HK-2 (cell line): ENCODE data around the gene BCL7B.
"Not testable (repeated sequence)": the region's sequence is repeated elsewhere in the genome, so short reads cannot be mapped to it uniquely, and the experiment has no call there.

Experiments
- DNase-seq: peaks from one replicate; pipeline ENCODE4 v3.0.0-alpha.2; 2018; ENCODE audit not compliant: unreplicated experiment

Gene BCL7B

DNA sequence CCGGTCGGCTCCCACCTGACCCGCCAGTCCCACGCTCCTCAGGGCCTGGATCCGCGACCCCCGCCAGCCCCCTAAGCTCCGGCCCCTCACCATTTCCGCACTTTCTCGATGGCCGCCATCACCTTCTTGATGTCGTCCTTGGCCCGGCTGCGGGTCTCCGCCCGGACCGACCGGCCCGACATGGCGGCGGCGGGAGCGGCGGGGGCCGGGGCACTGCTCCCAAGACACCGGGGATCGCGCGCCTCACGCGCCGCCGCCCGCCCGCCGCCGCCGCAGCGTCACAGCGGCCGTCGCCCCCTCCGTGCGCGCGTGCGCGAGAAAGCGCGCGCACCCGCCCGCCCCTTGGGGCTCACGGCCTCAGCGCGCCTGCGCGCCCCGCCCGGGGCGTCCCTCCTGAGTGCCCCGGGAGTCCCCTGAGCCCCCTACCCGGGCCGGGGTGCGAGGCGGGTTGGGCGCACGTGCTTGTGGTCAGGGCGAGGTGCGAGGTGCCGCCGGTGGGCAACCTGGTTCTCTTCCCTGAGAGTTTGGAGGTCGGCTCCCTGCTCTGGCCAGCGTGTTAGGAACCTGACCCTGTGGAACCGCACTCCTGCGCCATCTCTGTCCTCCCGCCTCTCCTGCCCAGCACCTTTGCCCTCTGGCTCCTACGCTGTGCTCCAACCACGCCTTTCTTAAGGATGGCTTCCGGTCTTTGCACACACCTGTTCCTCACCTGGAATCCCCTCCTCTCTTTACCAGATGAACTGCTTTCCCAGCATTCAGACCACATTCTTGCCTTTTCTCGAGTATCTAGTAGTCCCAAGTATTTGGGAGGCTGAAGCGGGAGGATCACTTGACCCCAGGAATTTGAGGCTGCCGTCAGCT is at the start of gene BCL7B:
TSS of gene BCL7B (minus strand) at position 294 of the 861 bp plus-strand sequence. CDS start at position 182, 112 bp downstream.
- peak; percentile 62 for DNase-seq

DNA sequence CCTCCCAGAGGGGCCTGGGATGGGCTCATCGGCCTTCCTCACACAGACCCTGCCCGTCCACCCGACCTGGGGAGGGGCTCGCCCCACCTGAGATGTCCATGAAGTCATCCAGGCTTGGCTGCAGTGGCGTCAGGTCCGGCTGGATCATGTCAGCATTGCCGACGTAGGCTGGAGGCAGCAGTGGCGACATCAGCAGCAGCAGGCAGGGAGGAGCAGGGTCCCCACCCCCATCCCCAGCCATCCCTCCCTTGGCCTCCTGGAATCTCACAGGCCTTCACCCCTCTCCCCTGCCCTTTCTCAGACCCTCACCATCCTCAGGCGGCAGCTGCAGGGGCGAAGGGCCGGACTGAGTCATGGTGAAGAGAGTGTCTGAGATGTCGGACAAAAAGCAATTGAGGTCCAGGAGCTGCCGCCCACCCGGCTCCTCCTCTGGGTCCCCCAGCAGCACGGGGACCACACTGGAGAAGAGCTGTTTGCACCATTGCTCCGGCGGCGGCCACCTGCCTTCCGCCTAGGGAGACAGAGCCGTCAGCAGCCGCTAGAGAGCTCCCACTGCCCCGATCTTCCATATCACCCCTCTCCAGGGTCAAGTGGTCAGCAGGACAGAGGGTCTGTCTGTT is 48.2 kb upstream of the BCL7B start:
- no peak for DNase-seq

DNA sequence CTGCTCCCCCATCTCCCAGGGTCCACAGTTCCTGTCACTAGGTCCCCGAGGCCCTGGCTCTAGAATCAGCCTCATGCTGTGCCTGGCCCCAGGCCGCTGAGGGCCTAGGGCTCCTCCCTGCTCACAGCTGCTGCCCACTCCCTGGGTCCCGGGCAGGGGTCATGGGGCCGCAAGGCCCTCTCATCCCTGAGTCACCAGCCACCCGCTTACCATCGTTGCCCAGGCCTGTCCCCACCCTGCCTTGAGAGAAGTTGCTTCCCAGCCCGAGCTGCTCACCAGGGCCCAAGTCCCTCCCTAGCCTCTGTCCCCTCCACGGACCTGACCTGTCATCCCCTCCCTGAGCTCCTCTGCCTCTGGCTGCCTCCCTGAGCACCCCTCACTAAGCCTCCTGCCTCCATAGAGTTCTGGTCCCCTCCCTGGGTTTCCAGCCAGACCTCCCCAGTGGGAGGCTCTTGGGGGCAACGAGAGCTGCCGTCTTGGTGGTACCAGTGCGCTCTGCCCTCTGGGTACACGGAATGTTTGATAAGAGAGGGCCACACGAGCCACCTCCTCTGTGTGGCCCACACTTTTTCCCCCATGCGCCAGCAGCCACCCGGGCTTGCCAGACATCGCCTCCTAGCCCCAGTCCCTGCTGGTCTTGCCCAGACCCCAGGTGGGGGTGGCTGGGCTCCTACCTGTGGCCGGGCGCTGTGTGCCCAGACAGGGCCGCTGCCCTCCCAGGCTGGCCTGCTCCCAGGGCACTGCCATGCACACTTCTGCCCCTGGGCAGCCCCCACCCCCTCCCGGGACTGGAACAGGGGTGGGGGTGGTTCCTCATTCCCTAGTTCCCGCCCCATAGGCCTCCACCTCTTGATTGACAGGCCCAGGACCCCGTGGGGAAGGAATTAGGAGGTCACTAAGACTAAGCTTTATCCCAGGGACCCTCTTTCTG is 45.5 kb upstream of the BCL7B start:
- DNase-seq, result no peak

DNA sequence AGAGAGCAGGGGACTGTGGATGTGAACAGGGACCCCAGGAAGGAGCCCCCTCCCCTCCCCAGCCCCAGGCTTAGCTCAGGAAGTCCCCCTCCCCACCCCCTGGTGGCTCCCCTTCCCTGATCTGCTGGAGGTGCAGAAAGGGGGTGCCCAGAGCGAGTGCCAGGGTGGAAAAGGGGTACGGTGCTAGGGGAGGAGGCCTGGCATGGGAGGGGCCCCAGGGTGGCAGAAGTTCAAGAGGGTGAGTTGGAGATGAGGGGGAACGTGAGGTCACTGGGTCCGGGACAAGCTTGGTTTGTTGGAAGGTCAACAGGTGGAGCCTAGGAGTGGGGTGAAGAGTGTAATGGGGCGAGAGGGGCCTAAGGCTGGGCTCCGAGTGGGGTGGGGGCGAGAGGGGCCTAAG is 42.4 kb upstream of the BCL7B start:
- DNase-seq, result no peak

DNA sequence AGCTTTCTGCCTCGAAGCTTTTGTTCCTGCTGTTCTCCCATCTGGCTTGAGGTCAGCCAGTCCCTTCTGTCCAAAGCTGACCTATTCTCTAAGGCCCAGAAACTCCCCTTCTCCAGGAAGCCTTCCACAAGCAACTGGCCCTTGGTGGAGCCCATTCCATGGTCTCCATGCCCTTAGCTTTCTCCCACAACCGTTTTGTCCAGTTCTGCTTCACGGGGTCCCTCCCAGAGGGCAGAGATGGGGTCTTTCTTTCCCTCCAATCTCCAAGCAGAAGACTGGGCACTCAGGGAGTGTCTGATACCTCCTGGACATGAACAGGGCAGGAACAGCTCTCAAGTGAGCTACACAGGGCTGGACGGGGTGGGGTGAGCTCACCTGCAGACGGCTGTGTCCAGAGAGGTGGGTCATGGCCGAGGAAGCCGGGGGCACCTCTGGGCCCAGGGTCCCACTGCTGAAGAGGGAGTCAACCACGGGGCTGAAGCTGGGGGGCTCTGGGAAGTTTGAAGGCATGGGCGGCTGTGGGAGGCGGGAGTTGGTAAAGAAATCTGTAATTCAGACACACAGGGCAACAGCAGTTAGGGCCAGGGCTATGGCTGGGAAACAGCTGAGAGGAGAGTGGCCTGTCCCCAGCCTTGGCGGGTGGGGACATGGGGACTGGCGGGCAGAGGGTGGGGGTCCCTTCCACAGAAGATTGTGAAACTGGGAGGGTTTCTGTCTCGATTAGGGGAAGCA is 41.8 kb upstream of the BCL7B start:
- DNase-seq, result no peak

DNA sequence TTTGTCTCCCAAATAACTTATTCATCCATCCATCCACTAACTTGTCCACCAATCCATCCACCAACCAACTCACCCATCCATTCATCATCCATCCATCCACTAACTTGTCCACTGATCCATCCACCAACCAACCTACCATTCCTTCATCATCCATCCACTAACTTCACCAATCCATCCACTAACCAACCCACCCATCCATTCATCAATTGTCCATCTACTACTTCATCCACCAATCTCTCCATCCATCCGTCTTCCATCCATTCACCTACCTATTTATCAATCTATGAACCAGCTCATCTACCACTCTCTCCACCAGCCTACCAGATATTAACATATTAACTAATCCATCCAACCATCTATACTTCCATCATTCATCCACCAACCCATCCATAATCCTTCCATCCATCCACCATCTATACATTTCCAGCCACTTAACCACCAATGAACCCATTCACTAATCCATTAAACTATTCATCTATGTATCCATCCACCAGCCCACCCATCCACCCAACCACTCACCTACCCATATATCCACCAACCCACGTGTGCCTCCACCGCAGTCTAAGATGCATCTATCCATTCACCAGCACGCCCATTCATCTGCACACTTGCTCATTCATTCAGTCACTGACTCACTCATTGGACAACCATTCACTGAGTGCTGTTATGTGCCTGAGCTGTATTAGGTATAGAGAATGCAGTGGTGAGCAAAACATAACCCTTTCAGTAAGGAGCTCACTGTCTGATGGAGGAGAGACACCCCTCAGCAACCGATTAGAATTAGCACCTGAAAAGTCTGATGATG is 40.7 kb upstream of the BCL7B start:
- no peak for DNase-seq

DNA sequence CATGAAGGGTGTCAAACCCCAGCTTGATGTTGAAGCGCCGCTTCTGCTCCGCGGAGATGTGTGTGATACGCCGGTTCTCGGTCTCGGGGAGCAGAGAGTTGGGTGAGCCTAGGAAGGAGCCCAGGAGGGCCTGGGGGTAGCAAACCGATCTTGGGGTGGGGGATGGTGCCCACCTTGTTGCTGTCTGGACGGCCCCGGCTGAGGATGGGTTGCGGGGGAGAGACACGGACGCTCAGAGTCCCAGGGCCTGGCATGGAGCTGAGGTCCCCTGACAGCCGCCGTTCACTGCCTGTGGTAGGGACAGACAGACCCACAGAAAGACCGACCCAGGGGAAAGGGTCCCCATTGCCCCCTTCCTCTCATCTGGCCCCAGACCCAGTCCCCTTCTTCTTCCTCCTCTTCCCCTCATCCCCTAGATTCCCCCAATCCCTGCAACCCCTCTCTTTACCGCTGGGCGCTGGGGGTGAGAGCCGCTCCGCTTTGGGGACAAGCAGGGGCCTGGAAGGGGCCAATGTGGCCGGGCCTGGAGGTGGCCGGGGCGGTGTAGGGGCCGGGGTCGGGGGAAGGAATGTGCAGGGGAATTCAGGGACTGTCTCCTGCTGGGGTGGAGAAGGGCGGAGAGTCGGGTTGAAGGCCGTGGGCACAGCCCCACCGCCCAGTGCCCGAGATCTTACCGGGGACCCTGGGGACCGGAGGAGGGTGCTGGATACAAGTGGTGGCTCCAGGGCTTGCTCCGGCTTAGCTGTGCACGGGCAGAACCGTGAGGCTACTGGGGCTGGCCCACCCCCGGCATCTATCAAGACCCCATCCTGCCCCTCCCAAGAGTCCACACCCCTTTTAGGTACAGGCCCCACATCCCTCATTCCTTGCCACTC is 38.9 kb upstream of the BCL7B start:
- DNase-seq, result no peak

DNA sequence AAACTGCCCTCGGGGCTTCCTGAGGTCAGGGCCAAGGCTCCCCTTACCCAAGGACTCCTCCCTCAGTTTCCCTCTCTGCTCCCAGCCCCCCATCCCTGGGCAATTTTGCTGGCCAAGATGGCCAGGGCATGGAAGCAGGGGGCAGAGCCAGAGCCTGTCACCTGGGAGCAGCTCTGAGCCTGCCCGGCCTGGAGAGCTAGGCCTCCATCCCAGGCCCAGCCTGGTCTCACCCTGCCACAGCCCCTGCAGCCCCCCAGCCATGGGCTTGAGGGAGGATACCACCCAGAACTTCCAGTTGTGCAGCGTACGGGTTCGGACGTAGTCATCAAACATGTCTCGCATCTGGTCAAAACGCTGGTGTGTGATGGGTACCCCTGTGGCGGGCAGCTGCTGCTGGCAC is 37.9 kb upstream of the BCL7B start:
- no peak for DNase-seq

DNA sequence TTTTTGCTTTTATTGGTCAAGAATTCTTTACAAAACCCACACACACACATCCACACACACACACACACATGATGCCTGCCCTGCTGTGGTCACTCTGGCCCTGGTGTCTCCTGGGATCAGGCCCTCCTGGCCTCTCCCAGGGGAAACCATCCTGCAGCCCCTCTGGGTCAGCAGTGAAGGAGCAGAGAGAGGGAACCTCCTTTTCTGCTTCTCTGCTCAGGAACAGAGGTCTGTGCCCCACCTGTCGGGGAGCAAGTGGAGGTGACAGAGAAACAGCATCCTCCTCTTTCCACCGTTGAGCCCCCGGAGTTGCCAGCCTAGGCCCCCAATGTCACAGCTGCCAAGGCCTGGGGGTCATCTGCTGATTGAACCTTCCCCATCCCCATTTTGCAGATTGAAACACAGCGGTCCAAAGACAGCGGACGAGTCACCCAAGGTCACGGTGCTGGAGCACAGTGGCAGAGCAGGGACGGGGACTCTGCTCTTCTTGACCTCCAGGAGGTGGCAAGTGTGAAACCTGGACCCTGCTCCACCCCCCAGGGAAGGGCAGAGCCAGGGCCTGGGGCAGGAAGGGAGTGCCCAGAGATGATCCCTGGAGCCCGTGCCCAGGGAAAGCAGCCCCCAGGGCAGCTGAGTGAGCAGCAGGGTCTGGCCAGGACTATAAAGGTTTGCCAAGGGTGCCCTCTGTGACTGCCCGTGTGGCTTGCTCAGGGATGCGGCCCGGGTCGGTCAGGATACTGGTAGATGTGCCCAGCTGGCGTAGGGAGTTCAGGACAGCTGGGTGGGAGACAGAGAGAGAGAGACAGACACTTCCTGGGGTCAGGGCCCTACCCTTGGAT is 35.9 kb upstream of the BCL7B start:
- no peak for DNase-seq

DNA sequence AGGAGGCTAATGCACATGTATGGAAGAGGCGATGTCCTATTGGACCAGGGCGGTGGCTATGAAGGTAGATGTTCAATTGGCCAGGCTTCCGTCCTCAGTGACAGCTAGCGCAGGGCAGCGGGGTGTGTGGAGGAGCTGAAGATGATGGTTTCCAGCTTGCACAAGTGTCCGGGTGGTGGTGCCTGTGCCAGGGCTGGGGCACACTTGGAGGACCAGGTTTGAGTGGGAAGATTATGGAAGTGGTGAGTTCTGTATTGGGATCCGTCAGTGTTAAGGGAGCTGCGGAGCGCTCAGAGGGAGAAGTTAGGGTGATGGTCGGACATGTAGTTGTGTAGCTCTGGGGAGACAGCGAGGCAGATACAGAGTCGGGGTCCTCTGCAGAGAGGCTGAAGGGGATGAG is 29.4 kb upstream of the BCL7B start:
- DNase-seq, result no peak

DNA sequence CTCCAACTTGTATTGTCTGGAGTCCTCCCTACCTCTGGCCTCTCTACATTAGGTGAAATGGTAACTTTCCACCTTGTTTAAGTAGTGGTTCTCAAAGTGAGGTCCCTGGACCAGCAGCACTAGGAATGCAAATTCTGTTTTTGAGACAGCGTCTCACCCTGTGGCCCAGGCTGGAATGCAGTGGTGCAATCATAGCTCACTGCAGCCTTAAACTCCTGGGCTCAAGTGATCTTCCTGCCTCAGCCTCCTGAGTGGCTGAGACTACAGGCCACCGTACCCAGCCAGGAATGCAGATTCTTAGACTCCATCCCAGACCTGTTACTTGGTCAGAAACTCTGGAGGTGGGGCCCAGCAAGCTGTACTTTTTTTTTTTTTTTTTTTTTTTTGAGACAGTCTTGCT is 27.7 kb upstream of the BCL7B start:
- DNase-seq, result no peak

DNA sequence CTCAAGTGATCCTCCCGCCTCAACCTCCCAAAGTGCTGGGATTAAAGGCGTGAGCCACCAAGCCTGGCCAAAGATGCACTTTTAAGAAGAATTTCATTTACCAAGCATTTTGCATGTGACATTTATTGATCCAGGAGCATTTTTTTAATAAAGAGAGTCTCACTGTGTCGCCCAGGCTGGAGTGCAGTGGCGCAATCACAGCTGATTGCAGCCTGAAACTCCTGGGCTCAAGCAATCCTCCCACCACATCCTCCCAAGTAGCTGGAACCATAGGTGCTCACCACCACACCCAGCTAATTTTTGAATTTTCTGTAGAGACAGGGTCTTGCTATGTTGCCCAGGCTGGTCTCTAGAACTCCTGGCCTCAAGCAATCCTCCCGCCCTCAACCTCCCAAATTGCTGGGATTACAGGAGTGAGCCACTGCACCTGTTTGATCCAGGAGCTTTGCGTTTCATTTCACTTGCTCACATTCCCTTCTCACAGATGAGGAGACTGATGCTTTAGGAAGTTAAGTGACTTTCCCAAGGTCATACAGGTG is 25.2 kb upstream of the BCL7B start:
- no peak for DNase-seq

DNA sequence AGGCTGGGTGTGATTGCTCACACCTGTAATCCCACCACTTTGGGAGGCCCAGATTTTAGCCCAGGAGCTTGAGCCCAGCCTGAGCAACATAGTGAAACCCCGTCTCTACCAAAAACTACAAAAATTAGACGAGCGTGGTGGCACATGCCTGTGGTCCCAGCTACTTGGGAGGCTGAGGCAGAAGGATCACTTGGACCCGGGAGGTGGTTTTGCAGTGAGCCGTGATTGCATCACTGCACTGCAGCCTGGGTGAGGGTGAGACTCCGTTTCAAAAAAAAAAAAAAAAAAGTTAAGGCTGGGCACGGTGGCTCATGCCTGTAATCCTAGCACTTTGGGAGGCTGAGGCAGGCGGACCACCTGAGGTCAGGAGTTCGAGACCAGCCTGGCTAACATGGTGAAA is 23.5 kb upstream of the BCL7B start:
- DNase-seq, result not testable (repeated sequence)

DNA sequence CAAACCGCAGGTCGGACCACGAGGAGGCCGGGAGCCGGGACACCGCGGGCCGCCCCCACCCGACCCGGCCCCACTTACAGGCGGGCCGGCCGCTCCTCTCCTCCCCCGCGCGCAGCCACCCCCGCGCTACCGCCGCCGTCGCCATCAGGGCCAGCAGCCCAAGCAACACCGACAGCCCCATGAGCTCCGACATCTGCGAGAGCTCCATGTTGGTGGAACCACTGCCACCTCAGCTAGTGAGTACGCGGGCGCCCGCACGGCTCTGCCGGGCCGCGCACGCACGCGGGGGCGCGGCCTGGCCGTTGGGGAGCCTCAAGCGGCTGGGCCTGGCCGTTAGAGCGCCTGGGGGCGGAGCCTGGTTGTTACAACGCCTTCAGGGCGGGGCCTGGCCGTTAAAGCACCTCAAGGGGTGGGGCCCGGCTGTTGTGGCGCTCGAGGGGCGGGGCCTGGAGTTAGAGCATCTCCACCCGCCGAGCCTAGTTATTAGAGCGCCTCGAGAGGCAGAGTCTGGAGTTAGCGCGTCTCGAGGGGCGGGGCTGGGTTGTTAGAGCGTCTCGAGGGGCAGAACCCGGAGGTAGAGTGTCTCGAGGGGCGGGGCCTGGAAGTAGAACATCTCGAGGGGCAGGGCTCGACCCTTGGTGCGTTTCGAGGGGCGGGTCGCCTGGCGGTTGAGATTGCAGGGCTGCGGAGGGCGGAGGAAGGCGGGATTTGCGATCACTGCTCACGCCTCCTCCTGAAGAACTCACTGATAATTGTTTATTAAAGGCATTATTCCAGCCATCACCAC is 21.0 kb upstream of the BCL7B start, which contains the start of gene TBL2:
TSS of gene TBL2 (minus strand) at position 238 of the 787 bp plus-strand sequence. CDS start at position 208, 30 bp downstream.
- peak; percentile 99 for DNase-seq

DNA sequence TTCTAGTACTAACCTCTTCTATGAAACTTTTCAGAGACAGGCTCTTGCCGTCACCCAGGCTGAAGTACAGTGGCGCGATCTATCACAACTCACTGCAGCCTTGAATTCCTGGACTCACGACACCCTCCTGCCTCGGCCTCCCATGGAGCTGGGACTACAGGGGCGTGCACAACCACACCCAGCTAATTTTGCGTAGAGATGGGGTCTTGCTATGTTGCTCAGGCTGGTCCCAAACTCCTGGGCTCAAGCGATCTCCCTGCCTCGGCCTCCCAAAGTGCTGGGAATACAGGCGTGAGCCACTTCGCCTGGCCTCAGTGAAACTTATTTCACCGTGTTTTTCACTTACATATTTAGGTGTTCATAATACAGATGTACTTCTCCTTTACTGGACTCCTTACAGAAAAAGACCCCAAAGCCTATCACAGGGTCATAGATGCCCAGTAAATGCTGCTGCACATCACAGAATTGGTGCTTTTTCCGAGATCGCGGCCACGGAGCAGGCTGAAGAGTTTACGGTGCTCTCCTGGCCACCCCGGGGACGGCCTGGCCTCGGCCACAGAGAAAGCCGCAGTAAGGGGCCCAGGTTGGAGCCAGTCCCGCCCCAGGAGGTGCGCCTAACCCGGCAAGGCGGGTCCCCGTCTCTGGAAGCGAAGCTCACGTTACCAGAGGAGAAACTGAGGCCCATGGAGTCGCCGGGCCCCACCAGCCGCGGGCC is 20.3 kb upstream of the BCL7B start:
- peak; percentile 30 for DNase-seq

DNA sequence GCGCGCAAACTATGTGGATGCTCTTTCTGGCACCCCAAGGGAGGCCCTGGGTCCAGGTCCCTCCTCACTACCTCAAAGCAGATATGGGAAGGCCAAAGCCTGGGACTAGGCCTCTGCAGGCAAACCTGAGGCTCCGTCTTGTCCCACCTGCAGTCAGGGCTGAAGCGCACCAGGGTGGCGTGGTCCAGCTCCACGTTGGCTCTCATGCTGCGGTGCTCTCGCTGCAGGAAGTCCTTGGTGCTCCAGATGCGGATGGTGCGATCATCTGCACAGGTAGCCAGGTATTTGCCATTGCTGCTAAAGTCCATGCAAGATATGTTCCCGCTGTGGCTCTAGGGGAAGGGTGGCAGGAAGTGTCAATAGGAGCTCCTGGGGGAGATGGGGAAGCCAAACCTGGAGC is 16.3 kb upstream of the BCL7B start:
- no peak for DNase-seq

DNA sequence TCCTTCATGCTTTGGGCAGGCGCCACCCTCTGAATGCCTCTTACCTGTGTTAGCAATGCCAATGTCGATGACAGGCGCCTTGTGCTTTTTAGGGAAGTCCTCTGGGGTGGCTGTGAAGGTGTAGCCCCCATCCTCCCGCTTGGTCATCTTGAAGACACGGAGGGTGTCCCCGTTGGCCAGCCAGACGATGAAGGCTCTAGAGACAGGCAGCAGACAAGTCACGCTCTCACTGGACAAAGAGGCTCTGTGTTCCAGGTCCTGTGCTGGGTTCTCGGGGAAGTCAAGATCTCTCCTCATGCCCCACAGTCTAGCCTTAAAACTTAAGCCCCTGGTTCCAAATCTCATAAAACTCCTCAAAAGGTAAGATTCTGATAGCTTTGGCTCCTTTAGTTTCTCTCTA is 15.8 kb upstream of the BCL7B start:
- no peak for DNase-seq
